Astrocyte (in vitro differentiated cells and primary cell): ENCODE results near the gene TRAF7. TPM values are rescaled to one million over a fixed set of nuclear protein-coding genes. Genes with fewer than 3 reads are reported as not detected.

Experiments
- DNase-seq: peaks from one replicate; pipeline ENCODE4 v3.0.0-alpha.2; 2010; ENCODE audit warnings: low read depth
- FAIRE-seq: peaks from 2 replicates; lab custom pipeline; 2011; peaks lifted over from hg19 to GRCh38; lab: Jason Lieb, UNC
- H2AFZ ChIP-seq: 2 replicates; pipeline ENCODE4 v1.6.0; 2012; ENCODE audit warnings: low read depth, low read length, inconsistent platforms
- H3K27ac ChIP-seq: 2 replicates; pipeline ENCODE4 v1.5.1; 2011; ENCODE audit warnings: low read depth, low read length, inconsistent platforms
- H3K27me3 ChIP-seq: 2 replicates; pipeline ENCODE4 v1.6.0; 2011; ENCODE audit warnings: low read length, inconsistent platforms; ENCODE audit not compliant: insufficient read depth
- H3K36me3 ChIP-seq: 2 replicates; pipeline ENCODE4 v1.5.1; 2011; ENCODE audit warnings: low read length, inconsistent platforms; ENCODE audit not compliant: insufficient read depth
- H3K4me1 ChIP-seq: 2 replicates; pipeline ENCODE4 v1.5.1; 2011; ENCODE audit warnings: low read length, inconsistent platforms; ENCODE audit not compliant: insufficient read depth
- H3K4me2 ChIP-seq: 2 replicates; pipeline ENCODE4 v1.6.0; 2012; ENCODE audit warnings: low read length, inconsistent platforms
- H3K4me3 ChIP-seq: 2 replicates; pipeline ENCODE4 v1.5.1; 2011; ENCODE audit warnings: low read depth, mild to moderate bottlenecking, low read length, inconsistent platforms; ENCODE audit not compliant: insufficient read depth
- H3K79me2 ChIP-seq: 2 replicates; pipeline ENCODE4 v1.6.0; 2012; ENCODE audit warnings: mild to moderate bottlenecking, low read length, inconsistent platforms; ENCODE audit not compliant: insufficient read depth
- H3K9ac ChIP-seq: 2 replicates; pipeline ENCODE4 v1.6.0; 2012; ENCODE audit warnings: mild to moderate bottlenecking, low read length, inconsistent platforms
- H3K9me3 ChIP-seq: 2 replicates; pipeline ENCODE4 v1.5.1; 2012; ENCODE audit warnings: low read depth, mild to moderate bottlenecking, low read length, inconsistent platforms; ENCODE audit not compliant: insufficient read depth
- H4K20me1 ChIP-seq: 2 replicates; pipeline ENCODE4 v1.6.0; 2012; ENCODE audit warnings: low read length, inconsistent platforms; ENCODE audit not compliant: insufficient read depth
- H3K27ac Mint-ChIP-seq: one replicate; pipeline ENCODE4 v1.8.0; 2021; ENCODE audit warnings: mild to moderate bottlenecking, mixed read lengths; ENCODE audit not compliant: unreplicated experiment
- H3K27me3 Mint-ChIP-seq: one replicate; pipeline ENCODE4 v1.8.0; 2021; ENCODE audit warnings: low read depth, mixed read lengths; ENCODE audit not compliant: unreplicated experiment
- H3K36me3 Mint-ChIP-seq: one replicate; pipeline ENCODE4 v1.8.0; 2021; ENCODE audit warnings: low read depth, mixed read lengths; ENCODE audit not compliant: unreplicated experiment
- H3K4me1 Mint-ChIP-seq: one replicate; pipeline ENCODE4 v1.8.0; 2021; ENCODE audit warnings: low read depth, mixed read lengths; ENCODE audit not compliant: unreplicated experiment
- H3K4me3 Mint-ChIP-seq: one replicate; pipeline ENCODE4 v1.8.0; 2021; ENCODE audit warnings: mild to moderate bottlenecking, moderate library complexity, mixed read lengths; ENCODE audit not compliant: unreplicated experiment
- H3K9me3 Mint-ChIP-seq: one replicate; pipeline ENCODE4 v1.8.0; 2021; ENCODE audit warnings: mild to moderate bottlenecking, mixed read lengths; ENCODE audit not compliant: unreplicated experiment
- EZH2 ChIP-seq: IDR thresholded peaks from 2 replicates; pipeline ENCODE4 v1.6.1; 2012; ENCODE audit warnings: mild to moderate bottlenecking, low read length, inconsistent platforms; ENCODE audit not compliant: insufficient read depth
- total RNA-seq: library from RNA; stranded (reverse); gene quantifications from 2 replicates; pipeline ENCODE4 v1.2.1, GENCODE V29; 2021
- TF ChIP-seq, protein P1 (sequence below): IDR thresholded peaks from 2 replicates; pipeline ENCODE4 v1.5.1; 2011; ENCODE audit warnings: low read depth, mild to moderate bottlenecking, inconsistent platforms, low read length, moderate library complexity; ENCODE audit not compliant: insufficient read depth

TRAF7 gene
- total RNA-seq, 1 donor from 2014 or later, result 92.1 TPM

DNA sequence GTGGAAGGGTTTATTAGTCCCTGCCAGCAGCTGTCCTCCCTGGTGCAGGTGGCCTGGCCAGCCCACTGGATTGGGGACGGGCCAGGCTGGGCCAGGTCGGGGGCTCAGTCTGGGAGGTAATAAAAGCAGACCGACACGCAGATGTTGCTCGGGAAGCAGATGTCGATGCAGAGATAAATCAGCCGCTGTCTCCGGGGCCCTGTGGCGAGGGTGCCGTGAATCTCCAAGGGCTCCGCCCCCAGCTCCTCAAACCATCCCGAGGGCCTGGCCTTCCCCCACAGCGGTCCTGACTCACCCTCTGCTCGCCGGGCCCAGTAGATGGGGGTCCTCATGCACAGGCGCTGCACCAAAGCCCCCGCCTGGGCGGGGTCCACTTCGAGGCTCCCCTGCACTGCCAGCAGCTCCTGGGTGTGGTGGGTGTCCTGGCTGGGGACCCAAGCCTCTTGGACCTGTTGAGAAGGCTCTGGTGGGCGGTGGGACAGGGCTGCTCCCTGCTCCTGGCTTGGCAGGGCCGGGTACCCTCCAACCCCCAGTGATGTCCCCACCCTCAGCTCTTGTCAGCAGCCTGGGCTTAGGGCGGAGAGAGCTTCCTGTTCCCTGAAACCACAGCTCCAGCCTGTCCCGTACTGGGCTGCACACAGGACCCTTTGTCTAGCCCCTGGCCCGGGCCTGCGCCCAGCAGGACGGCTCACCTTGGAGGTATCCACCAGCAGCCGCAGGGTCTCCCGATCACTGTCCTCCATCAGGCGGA, 53.9 kb downstream of the TRAF7 start:
- peaks cover 17% of the 10 kb centered on the region for H3K4me1 Mint-ChIP-seq
- H3K36me3 Mint-ChIP-seq, result peaks cover 4% of the 10 kb centered on the region
- Histone ChIP-seq H4K20me1 (peaks cover 30% of the 10 kb centered on the region), H3K4me1 (peaks cover 27% of the 10 kb centered on the region), H2AFZ (no peak overlapping the region), H3K36me3 (no peaks in the 10 kb centered on the region), H3K4me3 (no peak overlapping the region), H3K9ac (no peak overlapping the region), H3K4me2 (no peak overlapping the region), H3K27me3 (no peaks in the 10 kb centered on the region), H3K27ac (no peak overlapping the region), H3K9me3 (no peaks in the 10 kb centered on the region), H3K79me2 (peaks cover 47% of the 10 kb centered on the region)
- DNase-seq, result no peak
- H3K9me3 Mint-ChIP-seq, result no peaks in the 10 kb centered on the region
- FAIRE-seq, result no peak
- TF ChIP-seq, protein P1, sequence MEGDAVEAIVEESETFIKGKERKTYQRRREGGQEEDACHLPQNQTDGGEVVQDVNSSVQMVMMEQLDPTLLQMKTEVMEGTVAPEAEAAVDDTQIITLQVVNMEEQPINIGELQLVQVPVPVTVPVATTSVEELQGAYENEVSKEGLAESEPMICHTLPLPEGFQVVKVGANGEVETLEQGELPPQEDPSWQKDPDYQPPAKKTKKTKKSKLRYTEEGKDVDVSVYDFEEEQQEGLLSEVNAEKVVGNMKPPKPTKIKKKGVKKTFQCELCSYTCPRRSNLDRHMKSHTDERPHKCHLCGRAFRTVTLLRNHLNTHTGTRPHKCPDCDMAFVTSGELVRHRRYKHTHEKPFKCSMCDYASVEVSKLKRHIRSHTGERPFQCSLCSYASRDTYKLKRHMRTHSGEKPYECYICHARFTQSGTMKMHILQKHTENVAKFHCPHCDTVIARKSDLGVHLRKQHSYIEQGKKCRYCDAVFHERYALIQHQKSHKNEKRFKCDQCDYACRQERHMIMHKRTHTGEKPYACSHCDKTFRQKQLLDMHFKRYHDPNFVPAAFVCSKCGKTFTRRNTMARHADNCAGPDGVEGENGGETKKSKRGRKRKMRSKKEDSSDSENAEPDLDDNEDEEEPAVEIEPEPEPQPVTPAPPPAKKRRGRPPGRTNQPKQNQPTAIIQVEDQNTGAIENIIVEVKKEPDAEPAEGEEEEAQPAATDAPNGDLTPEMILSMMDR, result no peak
- TF ChIP-seq EZH2, result no peak
- H3K27me3 Mint-ChIP-seq, result no peaks in the 10 kb centered on the region
- H3K27ac Mint-ChIP-seq, result no peak overlapping the region
- H3K4me3 Mint-ChIP-seq, result no peak overlapping the region

DNA sequence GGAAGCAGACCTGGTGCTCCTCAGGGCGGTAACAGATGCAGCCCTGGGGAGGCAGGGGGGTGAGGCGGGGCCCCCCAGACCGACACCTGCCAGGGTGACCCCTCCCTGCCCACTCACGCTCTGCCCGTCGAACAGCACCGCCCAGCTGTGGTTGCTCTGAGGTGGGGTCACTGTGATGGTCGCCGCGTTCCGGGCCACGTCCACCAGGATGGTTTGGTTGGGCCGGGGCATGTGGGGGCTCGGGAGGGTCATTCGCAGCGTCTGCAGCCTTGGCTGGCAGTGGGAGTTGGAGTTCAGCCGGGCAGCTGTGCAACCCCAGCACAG, 54.4 kb downstream of the TRAF7 start:
- Histone ChIP-seq H3K4me1 (peaks cover 24% of the 10 kb centered on the region), H3K9ac (no peak overlapping the region), H2AFZ (no peak overlapping the region), H3K79me2 (peaks cover 48% of the 10 kb centered on the region), H3K4me3 (no peak overlapping the region), H3K27ac (no peak overlapping the region), H3K9me3 (no peaks in the 10 kb centered on the region), H3K36me3 (no peaks in the 10 kb centered on the region), H3K4me2 (no peak overlapping the region), H4K20me1 (peaks cover 30% of the 10 kb centered on the region), H3K27me3 (no peaks in the 10 kb centered on the region)
- no peak overlapping the region for H3K27ac Mint-ChIP-seq
- H3K9me3 Mint-ChIP-seq, result no peaks in the 10 kb centered on the region
- no peaks in the 10 kb centered on the region for H3K27me3 Mint-ChIP-seq
- TF ChIP-seq, protein P1, result no peak
- peaks cover 4% of the 10 kb centered on the region for H3K36me3 Mint-ChIP-seq
- no peak overlapping the region for H3K4me3 Mint-ChIP-seq
- FAIRE-seq (no peak), DNase-seq (no peak)
- peaks cover 17% of the 10 kb centered on the region for H3K4me1 Mint-ChIP-seq
